ENCODE measurements around the gene CAMTA1.

CAMTA1 gene

GRCh38 chr1:7006996-7007871, 222.0 kb downstream of the CAMTA1 start:
- H3K36me3 ChIP-seq (ENCODE audit: low read depth) = no peaks in the 10 kb centered on the region
- no peaks in the 10 kb centered on the region for H3K4me1 ChIP-seq (ENCODE audit: insufficient read depth, poor library complexity, severe bottlenecking)
- H3K27ac ChIP-seq (ENCODE audit: poor library complexity, severe bottlenecking) = no peak overlapping the region
- no peaks in the 10 kb centered on the region for H3K9me3 ChIP-seq (ENCODE audit: severe bottlenecking)
- no peak for DNase-seq (ENCODE audit: low spot score)
- TF ChIP-seq CTCF (IDR thresholded peaks at IDR 0.05; ENCODE audit: poor library complexity, severe bottlenecking) = no peak
- no peak overlapping the region for H3K4me3 ChIP-seq (ENCODE audit: severe bottlenecking)
- ATAC-seq (ENCODE audit: low read depth) = no peak
- no peaks in the 10 kb centered on the region for H3K27me3 ChIP-seq (ENCODE audit: insufficient read depth, poor library complexity, severe bottlenecking)

- Histone ChIP-seq H3K36me3 (ENCODE audit: low read depth) (no peaks in the 10 kb centered on the region), H3K27me3 (ENCODE audit: insufficient read depth, poor library complexity, severe bottlenecking) (no peaks in the 10 kb centered on the region), H3K9me3 (ENCODE audit: severe bottlenecking) (no peaks in the 10 kb centered on the region), H3K4me3 (ENCODE audit: severe bottlenecking) (no peak overlapping the region), H3K4me1 (ENCODE audit: insufficient read depth, poor library complexity, severe bottlenecking) (no peaks in the 10 kb centered on the region), H3K27ac (ENCODE audit: poor library complexity, severe bottlenecking) (no peak overlapping the region)
- no peak for TF ChIP-seq CTCF (IDR thresholded peaks at IDR 0.05; ENCODE audit: poor library complexity, severe bottlenecking)
- DNase-seq (ENCODE audit: low spot score) (no peak), ATAC-seq (ENCODE audit: low read depth) (no peak)
Measured at GRCh38 chr1:7007902-7008301, 222.6 kb downstream of the CAMTA1 start.

- no peak for DNase-seq (ENCODE audit: low spot score)
- H3K4me1 ChIP-seq (ENCODE audit: insufficient read depth, poor library complexity, severe bottlenecking) = no peaks in the 10 kb centered on the region
- H3K27ac ChIP-seq (ENCODE audit: poor library complexity, severe bottlenecking) = no peak overlapping the region
- ATAC-seq (ENCODE audit: low read depth) = no peak
- H3K36me3 ChIP-seq (ENCODE audit: low read depth) = no peaks in the 10 kb centered on the region
- H3K27me3 ChIP-seq (ENCODE audit: insufficient read depth, poor library complexity, severe bottlenecking) = no peaks in the 10 kb centered on the region
- H3K4me3 ChIP-seq (ENCODE audit: severe bottlenecking) = no peak overlapping the region
- no peak for TF ChIP-seq CTCF (IDR thresholded peaks at IDR 0.05; ENCODE audit: poor library complexity, severe bottlenecking)
- no peaks in the 10 kb centered on the region for H3K9me3 ChIP-seq (ENCODE audit: severe bottlenecking)
Measured at GRCh38 chr1:7008331-7008730, 223.1 kb downstream of the CAMTA1 start.

DNA sequence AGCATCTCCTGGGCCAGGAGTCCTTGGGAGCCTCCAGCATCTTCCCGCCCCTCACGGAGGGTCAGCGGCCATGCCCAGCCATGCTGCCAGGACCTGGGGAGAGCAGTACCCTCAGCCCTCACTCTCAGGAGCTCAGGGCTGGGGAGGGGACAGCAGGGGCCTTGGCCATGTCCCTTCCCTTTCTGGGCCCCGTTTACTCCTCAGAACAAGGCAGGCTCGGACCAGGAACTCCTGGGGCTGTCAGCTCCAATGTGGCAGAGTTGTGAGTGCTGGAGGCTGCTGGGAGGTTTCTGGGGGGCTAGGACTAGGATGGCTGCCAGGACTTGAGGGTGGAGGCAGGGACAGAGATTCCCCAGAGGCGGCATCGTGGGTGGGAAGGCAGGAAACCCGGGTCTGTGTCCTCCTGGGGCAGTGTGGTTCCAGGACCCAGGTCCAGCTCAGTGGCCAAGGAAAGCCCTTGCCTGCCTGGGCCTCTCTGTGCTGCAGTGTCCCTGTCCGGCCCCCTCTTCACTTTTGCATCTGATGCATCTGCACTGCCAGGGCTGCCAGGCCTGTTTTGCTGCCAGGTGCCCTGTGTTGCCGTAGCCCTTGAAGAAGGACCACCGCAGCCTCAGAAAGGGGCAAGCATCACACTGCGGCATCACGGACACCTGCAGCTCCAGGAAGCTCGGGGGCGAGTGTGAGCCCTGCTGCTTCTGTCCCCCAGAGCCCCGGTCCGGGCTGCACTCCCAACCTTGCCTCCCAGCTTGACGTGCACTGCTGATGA, 223.9 kb downstream of the CAMTA1 start:
- DNase-seq (ENCODE audit: low spot score) = no peak
- no peaks in the 10 kb centered on the region for H3K27me3 ChIP-seq (ENCODE audit: insufficient read depth, poor library complexity, severe bottlenecking)
- no peak overlapping the region for H3K4me3 ChIP-seq (ENCODE audit: severe bottlenecking)
- no peaks in the 10 kb centered on the region for H3K4me1 ChIP-seq (ENCODE audit: insufficient read depth, poor library complexity, severe bottlenecking)
- no peaks in the 10 kb centered on the region for H3K9me3 ChIP-seq (ENCODE audit: severe bottlenecking)
- no peak for TF ChIP-seq CTCF (IDR thresholded peaks at IDR 0.05; ENCODE audit: poor library complexity, severe bottlenecking)
- no peak for ATAC-seq (ENCODE audit: low read depth)
- H3K27ac ChIP-seq (ENCODE audit: poor library complexity, severe bottlenecking) = no peak overlapping the region
- no peaks in the 10 kb centered on the region for H3K36me3 ChIP-seq (ENCODE audit: low read depth)

Data from RWPE2 (cell line).